Astrocyte of the cerebellum (primary cell): ENCODE data around the gene COL4A2.

Source experiments
- DNase-seq: peaks from one replicate; pipeline ENCODE4 v3.0.0-alpha.2; 2011; ENCODE audit warnings: low read depth
- H3K4me3 ChIP-seq: 2 replicates; pipeline ENCODE4 v1.5.1; 2011; ENCODE audit warnings: mild to moderate bottlenecking, low read depth, low read length, moderate library complexity
- in situ Hi-C: cut with HindIII; loops from 2 replicates; pipeline ENCODE4 v1.10.0; 2017; ENCODE audit warnings: low sequenced_read_pairs
- TF ChIP-seq, protein P1 (sequence below): IDR thresholded peaks from 2 replicates; pipeline ENCODE4 v1.5.1; 2012; ENCODE audit warnings: low read length, low read depth, moderate library complexity, mild to moderate bottlenecking; ENCODE audit errors: missing control alignments

Gene COL4A2

DNA sequence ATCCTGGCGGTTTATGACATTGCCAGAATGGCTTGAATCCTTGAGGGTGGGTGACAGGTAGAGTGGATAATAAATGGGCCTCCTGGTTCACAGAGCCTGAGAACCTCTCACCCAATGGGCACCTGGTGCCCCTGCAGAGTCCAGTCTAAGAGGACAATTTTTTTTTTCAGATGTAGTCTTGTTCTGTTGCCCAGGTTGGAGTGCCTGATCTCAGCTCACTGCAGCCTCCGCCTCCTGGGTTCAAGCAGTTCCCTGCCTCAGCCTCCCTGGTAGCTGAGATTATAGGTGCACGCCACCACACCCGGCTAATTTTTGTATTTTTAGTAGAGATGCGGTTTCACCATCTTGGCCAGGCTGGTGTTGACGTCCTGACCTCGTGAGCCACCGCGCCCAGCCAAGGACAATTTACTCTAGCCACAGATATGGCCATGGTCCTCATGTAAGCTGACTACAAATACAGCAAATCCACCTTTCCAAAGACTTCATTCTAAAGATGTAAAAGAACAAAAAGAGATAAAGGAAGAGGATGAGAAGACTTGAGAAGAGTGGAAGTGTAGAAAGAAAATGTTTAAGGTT, 33.0 kb downstream of the COL4A2 start:
- TF ChIP-seq, protein P1, sequence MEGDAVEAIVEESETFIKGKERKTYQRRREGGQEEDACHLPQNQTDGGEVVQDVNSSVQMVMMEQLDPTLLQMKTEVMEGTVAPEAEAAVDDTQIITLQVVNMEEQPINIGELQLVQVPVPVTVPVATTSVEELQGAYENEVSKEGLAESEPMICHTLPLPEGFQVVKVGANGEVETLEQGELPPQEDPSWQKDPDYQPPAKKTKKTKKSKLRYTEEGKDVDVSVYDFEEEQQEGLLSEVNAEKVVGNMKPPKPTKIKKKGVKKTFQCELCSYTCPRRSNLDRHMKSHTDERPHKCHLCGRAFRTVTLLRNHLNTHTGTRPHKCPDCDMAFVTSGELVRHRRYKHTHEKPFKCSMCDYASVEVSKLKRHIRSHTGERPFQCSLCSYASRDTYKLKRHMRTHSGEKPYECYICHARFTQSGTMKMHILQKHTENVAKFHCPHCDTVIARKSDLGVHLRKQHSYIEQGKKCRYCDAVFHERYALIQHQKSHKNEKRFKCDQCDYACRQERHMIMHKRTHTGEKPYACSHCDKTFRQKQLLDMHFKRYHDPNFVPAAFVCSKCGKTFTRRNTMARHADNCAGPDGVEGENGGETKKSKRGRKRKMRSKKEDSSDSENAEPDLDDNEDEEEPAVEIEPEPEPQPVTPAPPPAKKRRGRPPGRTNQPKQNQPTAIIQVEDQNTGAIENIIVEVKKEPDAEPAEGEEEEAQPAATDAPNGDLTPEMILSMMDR = no peak
- H3K4me3 ChIP-seq = no peak overlapping the region
- DNase-seq = no peak
- in situ Hi-C loops = loop anchor here (5.0 kb wide), 1 partner anchor 48 kb away; no protein-coding TSS in a partner anchor

DNA sequence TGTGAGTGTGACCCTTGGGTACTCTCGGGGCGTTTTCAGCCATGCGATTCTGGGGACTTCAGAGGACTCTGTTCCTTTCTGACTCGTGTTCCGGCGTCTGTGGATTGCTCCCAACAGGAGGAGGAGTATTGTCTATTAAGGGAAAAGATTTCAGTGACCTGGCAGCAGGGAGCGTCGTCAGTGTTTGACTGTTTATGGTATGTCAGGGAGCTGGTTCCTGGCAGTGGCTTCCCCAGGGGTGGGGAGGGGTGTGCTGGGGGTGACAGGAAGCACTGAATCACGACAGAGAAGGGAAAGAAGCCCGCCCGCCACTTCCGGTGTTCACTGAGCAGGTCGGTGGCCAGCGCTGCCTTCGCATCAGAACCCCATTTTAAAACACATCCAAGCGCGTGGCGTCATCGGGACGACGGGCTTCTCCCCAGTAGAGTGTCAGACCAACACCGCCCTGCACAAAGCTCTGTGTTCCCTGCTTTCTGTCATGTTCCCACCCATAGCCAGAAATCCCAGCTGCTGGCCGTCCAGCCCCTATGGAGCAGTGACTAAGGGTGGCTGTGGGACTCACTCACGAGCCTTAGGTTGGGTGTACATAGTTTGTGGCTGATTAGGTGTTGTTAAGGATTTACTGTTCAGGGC, 33.8 kb downstream of the COL4A2 start:
- in situ Hi-C loops = no loop called here
- no peak overlapping the region for H3K4me3 ChIP-seq
- no peak for DNase-seq
- TF ChIP-seq, protein P1 = no peak

DNA sequence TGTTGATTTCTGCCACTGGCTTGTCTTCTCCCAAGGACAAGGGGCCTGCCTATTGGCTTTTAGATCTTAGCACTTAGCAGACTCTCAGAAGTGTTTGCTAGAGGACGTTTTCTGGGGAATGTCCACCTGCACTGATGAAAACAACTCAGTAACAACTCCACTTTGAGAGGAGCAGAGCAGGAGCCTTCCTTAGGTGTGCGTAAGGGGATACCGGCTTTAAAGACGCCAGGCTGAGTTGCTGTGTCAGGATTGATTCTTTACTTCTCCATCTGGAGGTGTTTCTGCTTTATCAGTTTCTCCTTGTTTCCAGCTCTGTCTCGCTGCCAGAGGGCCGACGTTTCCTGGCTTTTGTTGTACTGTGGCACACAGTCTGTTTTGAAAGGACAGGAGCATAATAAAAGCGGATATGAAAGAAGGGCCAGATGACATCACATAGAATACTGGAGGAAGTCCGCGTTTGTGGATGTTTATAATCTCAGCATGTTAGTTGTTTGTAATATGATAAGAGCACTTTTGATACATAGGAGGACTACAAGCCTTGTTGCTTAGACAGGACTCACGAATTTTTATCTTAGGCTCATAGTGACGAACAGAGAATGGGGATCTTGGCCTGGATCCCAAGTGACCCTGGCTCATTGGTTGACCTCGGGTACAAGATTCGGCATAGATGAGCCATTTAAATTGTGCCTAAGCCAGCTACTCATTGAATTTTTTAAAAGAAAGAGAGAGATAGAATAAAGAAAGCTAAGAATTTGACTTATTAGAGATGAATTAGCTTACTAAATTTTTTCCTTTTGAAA, 34.6 kb downstream of the COL4A2 start:
- in situ Hi-C loops = no loop called here
- no peak for DNase-seq
- H3K4me3 ChIP-seq = no peak overlapping the region
- TF ChIP-seq, protein P1 = no peak

DNA sequence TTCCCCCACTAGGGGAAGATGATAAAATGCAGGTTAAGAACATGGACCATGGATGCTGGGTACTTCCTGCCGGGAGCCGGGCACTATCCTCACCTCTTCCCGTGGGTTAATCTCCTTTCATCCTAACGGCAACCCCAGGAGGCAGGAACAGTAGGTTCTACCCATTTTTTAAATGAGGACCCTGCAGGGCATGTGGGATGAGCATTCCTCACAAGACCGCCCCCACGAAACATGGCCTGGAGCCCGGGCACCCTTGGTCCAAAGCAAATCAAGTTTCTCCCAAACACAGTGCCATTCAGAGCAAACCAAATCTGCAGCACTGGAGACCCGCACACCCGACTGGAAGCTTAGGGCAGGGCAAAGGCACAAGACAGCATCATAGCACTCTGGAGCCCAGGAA, 35.4 kb downstream of the COL4A2 start:
- TF ChIP-seq, protein P1 = no peak
- in situ Hi-C loops = no loop called here
- DNase-seq = no peak
- no peak overlapping the region for H3K4me3 ChIP-seq

DNA sequence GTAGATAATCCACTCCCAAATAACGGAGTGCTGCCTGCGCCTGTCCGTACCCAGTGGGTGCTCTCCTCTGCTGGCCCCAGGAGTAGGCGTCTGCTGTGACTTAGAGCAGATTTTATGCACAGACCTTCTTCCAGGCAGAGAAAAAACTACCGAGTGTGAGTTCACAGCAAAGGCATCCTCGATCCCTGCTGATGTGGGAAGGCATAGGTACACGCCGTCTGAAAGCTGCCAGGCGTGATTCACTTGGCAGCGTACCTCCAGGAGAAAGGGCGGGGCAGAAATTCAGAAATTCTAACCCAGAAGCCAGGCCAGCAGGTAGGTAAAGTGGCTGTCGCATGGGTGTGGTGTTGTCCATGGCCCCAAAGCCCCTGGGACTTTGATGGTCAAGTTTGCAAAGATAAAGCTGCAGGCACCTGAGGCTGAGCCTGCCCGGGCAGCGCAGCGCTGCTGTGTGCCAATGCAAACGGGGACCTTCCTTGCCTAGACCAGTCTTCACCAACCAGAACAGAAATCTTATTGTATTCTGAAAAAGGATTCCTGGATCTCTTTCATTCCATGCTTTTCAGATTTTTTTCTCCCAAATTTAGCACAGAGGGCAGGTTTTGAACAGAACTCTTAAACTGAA, 36.3 kb downstream of the COL4A2 start:
- TF ChIP-seq, protein P1 = no peak
- in situ Hi-C loops = no loop called here
- no peak for DNase-seq
- no peak overlapping the region for H3K4me3 ChIP-seq

DNA sequence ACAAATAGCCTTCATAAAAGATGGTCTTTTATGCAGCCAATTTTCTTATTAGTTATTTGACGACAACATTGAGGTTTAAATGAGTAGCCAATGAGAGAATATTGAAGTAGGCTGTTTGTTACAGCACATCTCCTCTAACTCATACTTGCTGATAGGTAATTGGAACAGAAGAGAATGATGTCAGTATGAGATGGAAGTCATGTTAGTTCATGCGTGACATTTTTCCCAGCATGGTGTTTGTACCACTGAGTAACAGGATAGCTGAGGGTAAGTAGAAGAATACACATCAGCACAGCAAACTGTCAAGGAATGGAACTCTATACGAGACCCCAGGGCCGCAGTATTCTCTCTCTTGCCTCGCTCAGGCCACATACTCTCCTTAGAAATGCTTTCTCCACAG, 37.2 kb downstream of the COL4A2 start:
- no peak for DNase-seq
- in situ Hi-C loops = no loop called here
- TF ChIP-seq, protein P1 = no peak
- H3K4me3 ChIP-seq = no peak overlapping the region
